Neural cell (in vitro differentiated cells): Measurements from ENCODE around the gene NPAS2. TPM values are rescaled to one million over a fixed set of nuclear protein-coding genes. Genes with fewer than 3 reads are reported as not detected.

Source experiments
- H2AFZ ChIP-seq: fragments of 200-600, 300-800 bp; sonication (generic), shearing (Covaris generic); 2 replicates; pipeline ENCODE4 v1.6.0; 2014; ENCODE audit warnings: low read depth, mild to moderate bottlenecking, antibody characterized with exemption, low read length, moderate library complexity
- H3F3A ChIP-seq: fragments of 200-600 bp; shearing (Covaris generic); 2 replicates; pipeline ENCODE4 v1.6.1; 2016; ENCODE audit warnings: mild to moderate bottlenecking, moderate library complexity, mixed read lengths, antibody characterized with exemption, low read length; ENCODE audit not compliant: insufficient read depth, poor library complexity, severe bottlenecking
- H3K27ac ChIP-seq: fragments of 200-600, 300-800 bp; sonication (generic), shearing (Covaris generic); 2 replicates; pipeline ENCODE4 v1.5.1; 2014; ENCODE audit warnings: mild to moderate bottlenecking, low read length, moderate library complexity
- H3K27me3 ChIP-seq: fragments of 300-800, 200-600 bp; sonication (generic), shearing (Covaris generic); 2 replicates; pipeline ENCODE4 v1.6.0; 2014; ENCODE audit warnings: mild to moderate bottlenecking, low read depth, low read length, moderate library complexity; ENCODE audit not compliant: insufficient read depth
- H3K36me3 ChIP-seq: fragments of 300-800, 200-600 bp; sonication (generic), shearing (Covaris generic); 2 replicates; pipeline ENCODE4 v1.5.1; 2014; ENCODE audit warnings: mild to moderate bottlenecking, antibody characterized with exemption, low read length, moderate library complexity; ENCODE audit not compliant: insufficient read depth
- H3K4me2 ChIP-seq: fragments of 300-800, 200-600 bp; sonication (generic), shearing (Covaris generic); 2 replicates; pipeline ENCODE4 v1.6.0; 2014; ENCODE audit warnings: mild to moderate bottlenecking, low read length
- H3K4me3 ChIP-seq: fragments of 300-800, 200-600 bp; sonication (generic), shearing (Covaris generic); 2 replicates; pipeline ENCODE4 v1.5.1; 2014; ENCODE audit warnings: mild to moderate bottlenecking, low read length, moderate library complexity
- H3K79me2 ChIP-seq: fragments of 200-600 bp; shearing (Covaris generic); replicated peaks from 2 replicates; pipeline ENCODE4 v1.6.0; 2014; ENCODE audit warnings: mild to moderate bottlenecking, low read length, moderate library complexity; ENCODE audit not compliant: insufficient read depth
- H3K9ac ChIP-seq: fragments of 300-800, 200-600 bp; sonication (generic), shearing (Covaris generic); 2 replicates; pipeline ENCODE4 v1.6.1; 2016; ENCODE audit warnings: mild to moderate bottlenecking, low read length, mixed read lengths
- H3K9me2 ChIP-seq: fragments of 200-600 bp; shearing (Covaris generic); 2 replicates; pipeline ENCODE4 v1.6.1; 2016; ENCODE audit warnings: mild to moderate bottlenecking, low read length, mixed read lengths; ENCODE audit not compliant: insufficient read depth
- H3K9me3 ChIP-seq: fragments of 200-600, 300-800 bp; sonication (generic), shearing (Covaris generic); 2 replicates; pipeline ENCODE4 v1.6.1; 2016; ENCODE audit warnings: mild to moderate bottlenecking, mixed run types, low read length, moderate library complexity, mixed read lengths
- H4K20me1 ChIP-seq: fragments of 200-600 bp; shearing (Covaris generic); 2 replicates; pipeline ENCODE4 v1.6.1; 2016; ENCODE audit warnings: mild to moderate bottlenecking, mixed run types; ENCODE audit not compliant: insufficient read depth
- CTCF ChIP-seq: fragments of 450-650 bp; IDR thresholded peaks from 2 replicates; pipeline ENCODE4 v1.5.1; 2014; ENCODE audit warnings: antibody characterized with exemption, mild to moderate bottlenecking, moderate library complexity; ENCODE audit not compliant: poor library complexity, severe bottlenecking
- EP300 ChIP-seq: fragments of 450-650 bp; conservative IDR thresholded peaks from 2 replicates; pipeline ENCODE4 v1.6.1; 2014; ENCODE audit warnings: antibody characterized with exemption, mild to moderate bottlenecking, moderate library complexity; ENCODE audit not compliant: poor library complexity, severe bottlenecking
- EZH2 ChIP-seq: fragments of 200-600, 300-800 bp; shearing (Covaris generic), sonication (generic); IDR thresholded peaks from 2 replicates; pipeline ENCODE4 v1.6.1; 2014; ENCODE audit warnings: antibody characterized with exemption, low read length, borderline replicate concordance, mild to moderate bottlenecking; ENCODE audit not compliant: insufficient read depth, poor library complexity, severe bottlenecking
- MXI1 ChIP-seq: fragments of 450-650 bp; conservative IDR thresholded peaks from 2 replicates; pipeline ENCODE4 v1.6.1; 2014; ENCODE audit warnings: antibody characterized with exemption, mild to moderate bottlenecking; ENCODE audit not compliant: poor library complexity, severe bottlenecking
- POLR2AphosphoS5 ChIP-seq: IDR thresholded peaks from 2 replicates; pipeline ENCODE4 v1.6.1; 2012
- RAD21 ChIP-seq: fragments of 450-650 bp; conservative IDR thresholded peaks from 2 replicates; pipeline ENCODE4 v1.6.1; 2014; ENCODE audit warnings: antibody characterized with exemption, mild to moderate bottlenecking, moderate library complexity
- REST ChIP-seq: IDR thresholded peaks from 2 replicates; pipeline ENCODE4 v1.6.1; 2012; ENCODE audit warnings: borderline replicate concordance
- SMC3 ChIP-seq: fragments of 450-650 bp; conservative IDR thresholded peaks from 2 replicates; pipeline ENCODE4 v1.6.1; 2014; ENCODE audit warnings: antibody characterized with exemption, mild to moderate bottlenecking, moderate library complexity; ENCODE audit not compliant: poor library complexity
- TAF1 ChIP-seq: IDR thresholded peaks from 2 replicates; pipeline ENCODE4 v1.6.1; 2012; ENCODE audit warnings: low read depth
- polyA plus RNA-seq: library from polyadenylated mRNA; depleted of rRNA; stranded (reverse); fragments of >200 nt; gene quantifications from 2 replicates; pipeline ENCODE4 v1.2.3, GENCODE V29; 2014

NPAS2 gene
- polyA plus RNA-seq, 1 donor from 2014 or later: 2.1 TPM

GRCh38 chr2:100812573-100812972 is 7.4 kb upstream of the NPAS2 start:
- TF ChIP-seq MXI1: no peak
- TF ChIP-seq CTCF: no peak
- TF ChIP-seq EZH2: no peak
- no peak for TF ChIP-seq TAF1
- no peak for TF ChIP-seq EP300
- no peak for TF ChIP-seq POLR2AphosphoS5
- no peak for TF ChIP-seq SMC3
- TF ChIP-seq REST: no peak
- TF ChIP-seq RAD21: no peak
- H3K9ac ChIP-seq: no peak overlapping the region
- no peak overlapping the region for H3K4me3 ChIP-seq
- H2AFZ ChIP-seq: no peak overlapping the region
- H3K27ac ChIP-seq: no peak overlapping the region
- no peaks in the 10 kb centered on the region for H3K9me3 ChIP-seq
- H3K27me3 ChIP-seq: peaks cover under 1% of the 10 kb centered on the region
- no peaks in the 10 kb centered on the region for H3K9me2 ChIP-seq
- no peak overlapping the region for H3K4me2 ChIP-seq
- no peaks in the 10 kb centered on the region for H3K36me3 ChIP-seq
- no peaks in the 10 kb centered on the region for H3F3A ChIP-seq
- no peaks in the 10 kb centered on the region for H4K20me1 ChIP-seq
- H3K79me2 ChIP-seq: no peaks in the 10 kb centered on the region

GRCh38 chr2:100813527-100813926 is 6.4 kb upstream of the NPAS2 start:
- H2AFZ ChIP-seq: no peak overlapping the region
- peaks cover 10% of the 10 kb centered on the region for H3K27me3 ChIP-seq
- no peak overlapping the region for H3K4me2 ChIP-seq
- no peak for TF ChIP-seq REST
- no peak for TF ChIP-seq EZH2
- no peak for TF ChIP-seq CTCF
- TF ChIP-seq MXI1: no peak
- TF ChIP-seq RAD21: no peak
- no peak for TF ChIP-seq TAF1
- no peak for TF ChIP-seq SMC3
- TF ChIP-seq EP300: no peak
- no peak for TF ChIP-seq POLR2AphosphoS5
- H3F3A ChIP-seq: no peaks in the 10 kb centered on the region
- H4K20me1 ChIP-seq: no peaks in the 10 kb centered on the region
- H3K9me3 ChIP-seq: no peaks in the 10 kb centered on the region
- H3K4me3 ChIP-seq: no peak overlapping the region
- H3K36me3 ChIP-seq: no peaks in the 10 kb centered on the region
- H3K27ac ChIP-seq: no peak overlapping the region
- H3K79me2 ChIP-seq: no peaks in the 10 kb centered on the region
- H3K9ac ChIP-seq: no peak overlapping the region
- no peaks in the 10 kb centered on the region for H3K9me2 ChIP-seq
